A549 (cell line): ENCODE measurements around the gene RIMS1.

Experiments used
- CTCF ChIP-seq: fragments of >200 bp; sonication (Bioruptor Twin); formaldehyde crosslinking; IDR thresholded peaks from 3 replicates; pipeline ENCODE4 v1.5.1; 2016
- MAX ChIP-seq: IDR thresholded peaks from 2 replicates; pipeline ENCODE4 v1.6.1; 2012

- TF ChIP-seq CTCF = no peak
- no peak for TF ChIP-seq MAX
These were observed 490.4 kb downstream of the RIMS1 start for GRCh38 chr6:72376736-72377135.
